A549 (cell line): ENCODE results near the gene EPPIN. TPM values are rescaled to one million over a fixed set of nuclear protein-coding genes. Genes with fewer than 3 reads are reported as not detected.

Experiments
- ATAC-seq, 2 experiments: fragments of 200-7000 bp in 1 of 2; fragments of >200 bp in 1 of 2; cut with Nextera tagmentation in 1 of 2; cut with Tn5 transposase in 1 of 2; 3 replicates each; pipeline versions ENCODE4 v1.8.0 to v1.9.1; 2018 to 2020; ENCODE audit warnings: mild to moderate bottlenecking in 1 of 2, moderate library complexity in 1 of 2
- CTCF ChIA-PET: fragments of 300-600 bp; sonication (Branson Sonifier 250); formaldehyde crosslinking; extraction: SDS; loops from one replicate; lab custom pipeline; 2021; ENCODE audit warnings: antibody characterized with exemption, inconsistent platforms; lab: Yijun Ruan, JAX
- POLR2A ChIA-PET: fragments of 350-600 bp; formaldehyde crosslinking; extraction: SDS; loops from one replicate; lab custom pipeline; 2021; ENCODE audit warnings: antibody characterized with exemption, inconsistent platforms; lab: Yijun Ruan, JAX
- DNase-seq, 2 experiments: peaks; one replicate each; pipeline versions ENCODE4 v3.0.0 to v3.0.0-alpha.2; 2011 to 2016; ENCODE audit warnings: low read depth in 1 of 2, low spot score in 1 of 2
- FAIRE-seq: peaks from 2 replicates; lab custom pipeline; 2011; peaks lifted over from hg19 to GRCh38; lab: Jason Lieb, UNC
- H3K27ac ChIP-seq, 2 experiments: fragments of >200 bp; sonication (Bioruptor Twin); formaldehyde crosslinking; 3 replicates each; pipeline ENCODE4 v1.5.1; 2016 to 2017
- H3K4me1 ChIP-seq: fragments of >200 bp; sonication (Bioruptor Twin); formaldehyde crosslinking; 3 replicates; pipeline ENCODE4 v1.6.1; 2016
- H3K4me2 ChIP-seq: fragments of >200 bp; sonication (Bioruptor Twin); formaldehyde crosslinking; 3 replicates; pipeline ENCODE4 v1.6.1; 2016
- H3K4me3 ChIP-seq: fragments of >200 bp; sonication (Bioruptor Twin); formaldehyde crosslinking; 3 replicates; pipeline ENCODE4 v1.5.1; 2016
- H3K9me3 ChIP-seq: fragments of >200 bp; sonication (Bioruptor Twin); formaldehyde crosslinking; 3 replicates; pipeline ENCODE4 v1.6.1; 2016
- CBX8 ChIP-seq: fragments of 200-600 bp; sonication (generic); IDR thresholded peaks from 2 replicates; pipeline ENCODE4 v1.6.1; 2016
- CEBPB ChIP-seq, 2 experiments: fragments of >200 bp in 1 of 2; sonication (Bioruptor Twin) in 1 of 2; formaldehyde crosslinking in 1 of 2; IDR thresholded peaks; 2 replicates each; pipeline ENCODE4 v1.6.1; 2012 to 2016
- CHD2 ChIP-seq: fragments of 150-350 bp; IDR thresholded peaks from 2 replicates; pipeline ENCODE4 v1.6.1; 2014; ENCODE audit warnings: low read length; ENCODE audit not compliant: partially characterized antibody
- CHD4 ChIP-seq: fragments of 200-600 bp; sonication (generic); IDR thresholded peaks from 2 replicates; pipeline ENCODE4 v1.6.1; 2016; ENCODE audit warnings: antibody characterized with exemption, mild to moderate bottlenecking, borderline replicate concordance
- CTCF ChIP-seq: fragments of >200 bp; sonication (Bioruptor Twin); formaldehyde crosslinking; IDR thresholded peaks from 3 replicates; pipeline ENCODE4 v1.5.1; 2016
- E2F6 ChIP-seq: IDR thresholded peaks from 2 replicates; pipeline ENCODE4 v1.6.1; 2012; ENCODE audit warnings: low read depth, borderline replicate concordance
- EHF ChIP-seq: fragments of 250-450 bp; sonication (Bioruptor Pico); IDR thresholded peaks from 2 replicates; pipeline ENCODE4 v1.5.0; 2020; ENCODE audit warnings: mild to moderate bottlenecking
- EHMT2 ChIP-seq: fragments of 200-600 bp; sonication (generic); IDR thresholded peaks from 2 replicates; pipeline ENCODE4 v1.6.1; 2016; ENCODE audit warnings: antibody characterized with exemption, low read depth, mild to moderate bottlenecking, moderate library complexity
- FOSL2 ChIP-seq, 2 experiments: fragments of 450-650 bp in 1 of 2; fragments of >200 bp in 1 of 2; sonication (Bioruptor Twin) in 1 of 2; formaldehyde crosslinking; IDR thresholded peaks; 2 replicates each; pipeline versions ENCODE4 v1.5.0 to v1.6.1; 2016 to 2020; ENCODE audit warnings: mild to moderate bottlenecking in 1 of 2, moderate library complexity in 1 of 2
- FOXS1 ChIP-seq: fragments of 250-450 bp; sonication (Bioruptor Pico); IDR thresholded peaks from 2 replicates; pipeline ENCODE4 v1.5.0; 2020; ENCODE audit warnings: mild to moderate bottlenecking, moderate library complexity
- HDAC2 ChIP-seq: fragments of 200-600 bp; sonication (generic); IDR thresholded peaks from 2 replicates; pipeline ENCODE4 v1.6.1; 2016
- HES2 ChIP-seq: fragments of >200 bp; sonication (Bioruptor Twin); formaldehyde crosslinking; IDR thresholded peaks from 2 replicates; pipeline ENCODE4 v1.6.1; 2016
- HOXB13 ChIP-seq: fragments of 250-450 bp; sonication (Bioruptor Pico); IDR thresholded peaks from 2 replicates; pipeline ENCODE4 v1.5.0; 2020; ENCODE audit warnings: low read depth, mild to moderate bottlenecking, moderate library complexity
- HOXB5 ChIP-seq: fragments of 250-450 bp; sonication (Bioruptor Pico); IDR thresholded peaks from 2 replicates; pipeline ENCODE4 v1.5.0; 2020; ENCODE audit warnings: mild to moderate bottlenecking, moderate library complexity
- MAFK ChIP-seq: fragments of 450-650 bp; IDR thresholded peaks from 2 replicates; pipeline ENCODE4 v1.6.1; 2014; ENCODE audit not compliant: partially characterized antibody
- MAZ ChIP-seq: fragments of 150-350 bp; IDR thresholded peaks from 2 replicates; pipeline ENCODE4 v1.6.1; 2014; ENCODE audit warnings: antibody characterized with exemption, low read depth, low read length, borderline replicate concordance
- MYC ChIP-seq: IDR thresholded peaks from 2 replicates; pipeline ENCODE4 v1.6.1; 2012; ENCODE audit warnings: mild to moderate bottlenecking, inconsistent platforms, low read length, improper control_type of control experiment, borderline replicate concordance
- NFE2L2 ChIP-seq: fragments of 150-350 bp; conservative IDR thresholded peaks from 2 replicates; pipeline ENCODE4 v1.6.1; 2014; ENCODE audit warnings: low read length
- NPAS2 ChIP-seq: fragments of 250-450 bp; sonication (Bioruptor Pico); IDR thresholded peaks from 2 replicates; pipeline ENCODE4 v1.8.0; 2022; ENCODE audit warnings: mild to moderate bottlenecking, moderate library complexity, borderline replicate concordance
- NR3C1 ChIP-seq: fragments of >200 bp; sonication (Bioruptor Twin); formaldehyde crosslinking; IDR thresholded peaks from 3 replicates; pipeline ENCODE4 v1.6.1; 2017
- PHF8 ChIP-seq: fragments of 200-600 bp; sonication (generic); IDR thresholded peaks from 2 replicates; pipeline ENCODE4 v1.6.1; 2016; ENCODE audit warnings: low read depth, mild to moderate bottlenecking, antibody characterized with exemption, moderate library complexity, borderline replicate concordance
- POLR2AphosphoS2 ChIP-seq: conservative IDR thresholded peaks from 2 replicates; pipeline ENCODE4 v1.6.1; 2012; ENCODE audit warnings: low read length, improper control_type of control experiment, inconsistent platforms
- RARB ChIP-seq: fragments of 250-450 bp; sonication (Bioruptor Pico); IDR thresholded peaks from 2 replicates; pipeline ENCODE4 v1.8.0; 2021; ENCODE audit warnings: mild to moderate bottlenecking, moderate library complexity
- RCOR1 ChIP-seq: fragments of 150-350 bp; IDR thresholded peaks from 2 replicates; pipeline ENCODE4 v1.6.1; 2014; ENCODE audit warnings: antibody characterized with exemption, low read length, low read depth
- RFX5 ChIP-seq: fragments of 450-650 bp; IDR thresholded peaks from 2 replicates; pipeline ENCODE4 v1.7.1; 2014; ENCODE audit warnings: antibody characterized with exemption, mild to moderate bottlenecking, moderate library complexity
- RNF2 ChIP-seq: fragments of 200-600 bp; sonication (generic); IDR thresholded peaks from 2 replicates; pipeline ENCODE4 v1.6.1; 2016; ENCODE audit warnings: low read depth, mild to moderate bottlenecking, antibody characterized with exemption, moderate library complexity, borderline replicate concordance
- SREBF2 ChIP-seq: fragments of 450-650 bp; IDR thresholded peaks from 2 replicates; pipeline ENCODE4 v1.6.1; 2014; ENCODE audit warnings: mild to moderate bottlenecking, moderate library complexity
- TFCP2L1 ChIP-seq: fragments of 250-450 bp; sonication (Bioruptor Pico); IDR thresholded peaks from 2 replicates; pipeline ENCODE4 v1.5.0; 2021; ENCODE audit warnings: mild to moderate bottlenecking
- TP53 ChIP-seq: fragments of 250-450 bp; sonication (Bioruptor Pico); IDR thresholded peaks from 2 replicates; pipeline ENCODE4 v1.5.0; 2021; ENCODE audit warnings: mild to moderate bottlenecking, moderate library complexity
- ZC3H11A ChIP-seq: fragments of 450-650 bp; IDR thresholded peaks from 2 replicates; pipeline ENCODE4 v1.6.1; 2014; ENCODE audit warnings: antibody characterized with exemption, mild to moderate bottlenecking
- WGBS: methylation state at CpG from one replicate; pipeline ENCODE4 v1.1.6; 2017; ENCODE audit errors: missing lambda C conversion rate; 5-methylcytosine and 5-hydroxymethylcytosine counted together
- polyA plus RNA-seq, 4 experiments: library from polyadenylated mRNA; depleted of rRNA in 3 of 4; stranded (reverse); fragments of >200 nt; fragmentation: RNase III in 1 of 4; extraction: RNeasy Plus Mini Kit Qiagen cat#74134 plus additional on column Dnase treatment in 1 of 4; gene quantifications; 2 replicates in 3 of 4; 3 replicates in 1 of 4; pipeline ENCODE4 v1.2.3, GENCODE V29; 2011 to 2017
- TF ChIP-seq, protein P1 (sequence below): IDR thresholded peaks from 2 replicates; pipeline ENCODE4 v1.6.1; 2012

Gene EPPIN
- polyA plus RNA-seq, 2 of the 4 experiments (the other 2 are of a cell fraction): not detected

GRCh38 chr20:45545351-45545750 lies 1.9 kb downstream of the EPPIN start:
- no peak for DNase-seq

DNA sequence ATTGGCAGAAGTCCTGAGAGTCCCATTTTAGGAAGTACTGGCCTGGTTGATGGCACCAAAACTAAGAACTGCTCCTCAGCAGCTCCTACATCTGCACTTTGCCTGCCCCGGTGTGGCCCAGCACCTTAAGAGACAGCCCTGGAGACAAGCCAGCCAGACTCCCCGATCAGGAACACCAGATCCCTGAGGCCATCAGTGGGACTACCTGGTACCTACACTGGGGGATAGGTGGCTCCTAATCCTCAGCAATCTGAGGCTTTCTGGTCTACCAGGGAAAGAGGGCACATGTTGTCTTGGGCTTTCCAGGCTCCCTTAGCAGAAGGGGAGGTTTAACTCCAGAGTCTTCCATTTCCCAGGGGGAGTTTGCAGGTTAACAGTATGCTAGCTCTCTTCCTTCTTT lies 7.8 kb downstream of the EPPIN start, which contains the start of gene WFDC6:
Gene WFDC6 (minus strand): TSS at position 101 of the 400 bp plus-strand sequence. CDS start 75 bp downstream, at position 26.
- no peak within 1 kb of the TSS for H3K4me2 ChIP-seq
- CTCF ChIA-PET: interaction anchor here (0.8 to 5.2 kb wide), 4 partner anchors 15 to 245 kb away, joined by 3 to 28 read pairs (median 4); no protein-coding TSS in a partner anchor

More at GRCh38 chr20:45545351-45545750, 1.9 kb downstream of the EPPIN start:
- no peak for TF ChIP-seq RARB (CRISPR knock-in tag)
- TF ChIP-seq ZC3H11A: no peak
- TF ChIP-seq RNF2: no peak
- no peak for TF ChIP-seq EHMT2
- no peak for TF ChIP-seq NPAS2 (CRISPR knock-in tag)
- TF ChIP-seq EHF (CRISPR knock-in tag): no peak
- no peak for TF ChIP-seq POLR2AphosphoS2
- TF ChIP-seq, protein P1, sequence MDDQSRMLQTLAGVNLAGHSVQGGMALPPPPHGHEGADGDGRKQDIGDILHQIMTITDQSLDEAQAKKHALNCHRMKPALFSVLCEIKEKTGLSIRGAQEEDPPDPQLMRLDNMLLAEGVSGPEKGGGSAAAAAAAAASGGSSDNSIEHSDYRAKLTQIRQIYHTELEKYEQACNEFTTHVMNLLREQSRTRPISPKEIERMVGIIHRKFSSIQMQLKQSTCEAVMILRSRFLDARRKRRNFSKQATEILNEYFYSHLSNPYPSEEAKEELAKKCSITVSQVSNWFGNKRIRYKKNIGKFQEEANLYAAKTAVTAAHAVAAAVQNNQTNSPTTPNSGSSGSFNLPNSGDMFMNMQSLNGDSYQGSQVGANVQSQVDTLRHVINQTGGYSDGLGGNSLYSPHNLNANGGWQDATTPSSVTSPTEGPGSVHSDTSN: no peak
- TF ChIP-seq FOSL2 (IDR thresholded peaks at IDR 0.05): no peak
- TF ChIP-seq FOSL2 (CRISPR knock-in tag; IDR thresholded peaks at IDR 0.05): no peak
- TF ChIP-seq RCOR1: no peak
- no peak for TF ChIP-seq PHF8
- no peak for TF ChIP-seq MYC
- no peak for TF ChIP-seq HOXB13 (CRISPR knock-in tag)
- TF ChIP-seq CBX8: no peak
- TF ChIP-seq HOXB5 (CRISPR knock-in tag): no peak
- TF ChIP-seq, all 56 proteins: peak for 0
- H3K4me2 ChIP-seq: no peak overlapping the region
- H3K9me3 ChIP-seq: no peaks in the 10 kb centered on the region
- WGBS: 28% methylated on average over 3 of the region's 3 CpGs
- H3K4me1 ChIP-seq: no peaks in the 10 kb centered on the region
- H3K27ac ChIP-seq: no peak overlapping the region
- CTCF ChIA-PET: interaction anchor here (0.7 to 1.6 kb wide), 5 partner anchors 18 to 469 kb away, joined by 3 to 21 read pairs (median 4); no protein-coding TSS in a partner anchor
- H3K4me3 ChIP-seq: no peak overlapping the region
- no peak for ATAC-seq
- FAIRE-seq: no peak
- POLR2A ChIA-PET: no interaction called here

More for the DNA sequence above, 7.8 kb downstream of the EPPIN start, which contains the start of gene WFDC6:
- ATAC-seq (no peak), FAIRE-seq (no peak), DNase-seq (no peak)
- Histone ChIP-seq H3K4me1 (no peaks in the 10 kb centered on the region), H3K27ac (no peak within 1 kb of the TSS), H3K4me3 (no peak within 1 kb of the TSS), H3K9me3 (no peaks in the 10 kb centered on the region; the same call in 2 of the 3 replicates)
- POLR2A ChIA-PET: no interaction called here
- no peak for TF ChIP-seq NFE2L2
- TF ChIP-seq HES2: no peak
- no peak for TF ChIP-seq RFX5
- no peak for TF ChIP-seq HOXB5 (CRISPR knock-in tag)
- no peak for TF ChIP-seq SREBF2
- TF ChIP-seq NR3C1: no peak
- no peak for TF ChIP-seq TFCP2L1 (CRISPR knock-in tag)
- no peak for TF ChIP-seq CHD2
- TF ChIP-seq MAZ: no peak
- no peak for TF ChIP-seq MAFK
- TF ChIP-seq E2F6: no peak
- no peak for TF ChIP-seq CTCF
- no peak for TF ChIP-seq FOXS1 (CRISPR knock-in tag)
- no peak for TF ChIP-seq CEBPB (IDR thresholded peaks at IDR 0.05)
- TF ChIP-seq POLR2AphosphoS2: no peak
- TF ChIP-seq HDAC2: no peak
- no peak for TF ChIP-seq CHD4
- TF ChIP-seq RARB (CRISPR knock-in tag): no peak
- no peak for TF ChIP-seq TP53
- 0% methylated on average over 2 of the region's 2 CpGs for WGBS
